Measurements from ENCODE around the gene CPZ.

The CPZ gene

DNA sequence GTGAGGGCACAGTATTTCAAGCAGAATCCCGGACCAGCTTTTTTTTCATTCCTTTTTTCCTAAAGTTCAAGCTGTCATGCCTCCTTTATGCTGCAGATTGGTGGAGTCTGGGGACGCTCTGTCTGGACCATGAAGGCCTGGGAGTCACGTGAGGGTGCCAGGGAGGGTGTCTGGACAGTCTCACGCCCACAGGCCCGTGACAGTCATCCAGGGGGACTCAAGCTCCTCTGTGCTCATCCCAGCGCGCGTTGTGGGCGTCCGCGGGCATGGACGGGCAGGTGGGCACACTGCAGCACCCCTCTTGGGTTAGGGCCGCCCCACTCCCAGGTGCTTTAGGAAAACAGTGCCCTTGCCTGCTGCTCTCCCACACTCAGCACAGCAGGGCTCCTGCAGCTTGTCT lies 4.8 kb downstream of the CPZ start:
- Histone ChIP-seq H2BK15ac (replicated peaks; ENCODE audit: low read depth) (no peak overlapping the region), H4K5ac (ENCODE audit: low read length) (no peak overlapping the region), H3K4ac (ENCODE audit: low read depth, low read length) (no peak overlapping the region), H3K4me2 (ENCODE audit: low read length) (no peak overlapping the region), H3K4me3 (ENCODE audit: low read length) (no peak overlapping the region), H3K56ac (ENCODE audit: low read length) (no peak overlapping the region), H3K79me2 (ENCODE audit: control insufficient read depth, insufficient read depth, low read length) (peaks cover 23% of the 10 kb centered on the region), H3K27me3 (ENCODE audit: insufficient read depth, low read length, poor library complexity) (no peaks in the 10 kb centered on the region), H3K36me3 (ENCODE audit: control insufficient read depth, insufficient read depth, low read length) (peaks cover 5% of the 10 kb centered on the region), H3K23ac (ENCODE audit: low read length) (no peak overlapping the region), H3K27ac (ENCODE audit: low read depth, low read length) (no peak overlapping the region), H4K8ac (ENCODE audit: low read depth, low read length) (no peak overlapping the region), H3K4me1 (ENCODE audit: control insufficient read depth, low read depth, low read length) (peaks cover 6% of the 10 kb centered on the region), H3K79me1 (ENCODE audit: low read length) (peaks cover 3% of the 10 kb centered on the region), H3K9ac (ENCODE audit: low read length) (no peak overlapping the region), H2BK5ac (ENCODE audit: low read length) (no peak overlapping the region), H2AK5ac (ENCODE audit: low read length) (no peak overlapping the region), H3K18ac (ENCODE audit: low read length) (no peak overlapping the region), H2BK120ac (ENCODE audit: low read depth, low read length) (no peak overlapping the region)
- no CpG with 5 or more reads among the region's 13 CpGs for WGBS (ENCODE audit: extremely low coverage, insufficient coverage, low lambda C conversion rate)
- no peak for DNase-seq

DNA sequence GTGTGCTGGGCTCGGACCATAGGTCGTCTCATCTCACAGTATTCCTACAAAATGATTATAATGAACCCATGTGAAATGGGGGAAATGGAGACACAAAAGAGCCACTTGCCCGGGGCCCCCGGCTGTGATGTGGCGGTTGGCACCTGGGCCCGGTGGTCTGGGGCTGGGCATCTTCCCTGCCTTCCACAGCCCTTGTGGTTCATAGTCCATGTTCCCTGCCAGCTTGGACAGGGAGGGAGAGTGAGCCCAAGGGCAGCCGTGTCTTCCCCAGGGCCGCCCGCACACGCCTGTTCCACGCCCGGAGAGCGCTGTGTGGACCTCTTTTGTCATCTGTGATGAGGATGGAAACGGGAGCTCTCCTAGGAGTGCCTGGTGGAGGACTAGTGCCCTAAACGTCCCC lies 5.2 kb downstream of the CPZ start:
- Histone ChIP-seq H2BK15ac (replicated peaks; ENCODE audit: low read depth) (no peak overlapping the region), H4K5ac (ENCODE audit: low read length) (no peak overlapping the region), H3K79me1 (ENCODE audit: low read length) (peaks cover 3% of the 10 kb centered on the region), H3K36me3 (ENCODE audit: control insufficient read depth, insufficient read depth, low read length) (peaks cover 6% of the 10 kb centered on the region), H3K4me3 (ENCODE audit: low read length) (no peak overlapping the region), H3K4ac (ENCODE audit: low read depth, low read length) (no peak overlapping the region), H3K23ac (ENCODE audit: low read length) (no peak overlapping the region), H2BK5ac (ENCODE audit: low read length) (no peak overlapping the region), H4K8ac (ENCODE audit: low read depth, low read length) (no peak overlapping the region), H3K27ac (ENCODE audit: low read depth, low read length) (no peak overlapping the region), H3K27me3 (ENCODE audit: insufficient read depth, low read length, poor library complexity) (no peaks in the 10 kb centered on the region), H2BK120ac (ENCODE audit: low read depth, low read length) (no peak overlapping the region), H3K4me2 (ENCODE audit: low read length) (no peak overlapping the region), H3K9ac (ENCODE audit: low read length) (no peak overlapping the region), H2AK5ac (ENCODE audit: low read length) (no peak overlapping the region), H3K18ac (ENCODE audit: low read length) (no peak overlapping the region), H3K79me2 (ENCODE audit: control insufficient read depth, insufficient read depth, low read length) (peaks cover 23% of the 10 kb centered on the region), H3K56ac (ENCODE audit: low read length) (no peak overlapping the region), H3K4me1 (ENCODE audit: control insufficient read depth, low read depth, low read length) (peaks cover 5% of the 10 kb centered on the region)
- DNase-seq: no peak
- WGBS (ENCODE audit: extremely low coverage, insufficient coverage, low lambda C conversion rate): no CpG with 5 or more reads among the region's 15 CpGs

DNA sequence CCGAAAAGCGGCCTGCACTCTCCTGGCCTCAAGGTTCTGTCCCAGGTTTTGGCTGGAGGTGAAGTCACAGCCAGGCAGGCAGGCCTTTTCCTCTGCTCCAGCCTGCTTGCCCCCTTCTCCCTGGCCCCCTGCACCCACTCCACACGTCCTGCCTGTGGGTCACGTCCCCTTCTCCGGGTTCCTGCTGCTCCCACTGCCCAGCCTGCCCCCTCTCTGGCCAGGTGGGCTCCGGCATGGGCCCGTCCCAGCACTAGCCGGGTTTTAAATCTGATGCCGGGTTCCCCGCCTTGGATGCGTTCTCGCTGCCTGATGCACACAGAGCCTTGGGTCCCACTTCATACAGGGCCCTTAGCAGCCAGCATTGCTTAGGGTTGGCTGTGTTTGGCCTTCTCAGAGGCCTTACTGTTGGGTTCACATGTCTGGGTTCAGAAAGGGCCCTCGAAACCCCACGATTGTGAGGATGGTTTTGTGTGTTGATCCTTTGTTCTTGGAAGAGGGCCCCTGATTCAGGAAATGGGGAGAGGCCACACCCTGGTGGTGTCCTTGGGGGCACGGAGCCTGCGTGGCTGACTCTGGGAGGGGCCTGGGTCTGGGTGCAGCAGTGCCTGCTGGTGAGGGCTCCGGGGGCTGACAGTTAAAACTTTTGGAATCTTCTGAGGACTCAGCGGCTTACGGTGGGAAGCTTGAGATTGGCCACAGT lies 6.0 kb downstream of the CPZ start:
- no CpG with 5 or more reads among the region's 19 CpGs for WGBS (ENCODE audit: extremely low coverage, insufficient coverage, low lambda C conversion rate)
- no peak overlapping the region for H3K4ac ChIP-seq (ENCODE audit: low read depth, low read length)

DNA sequence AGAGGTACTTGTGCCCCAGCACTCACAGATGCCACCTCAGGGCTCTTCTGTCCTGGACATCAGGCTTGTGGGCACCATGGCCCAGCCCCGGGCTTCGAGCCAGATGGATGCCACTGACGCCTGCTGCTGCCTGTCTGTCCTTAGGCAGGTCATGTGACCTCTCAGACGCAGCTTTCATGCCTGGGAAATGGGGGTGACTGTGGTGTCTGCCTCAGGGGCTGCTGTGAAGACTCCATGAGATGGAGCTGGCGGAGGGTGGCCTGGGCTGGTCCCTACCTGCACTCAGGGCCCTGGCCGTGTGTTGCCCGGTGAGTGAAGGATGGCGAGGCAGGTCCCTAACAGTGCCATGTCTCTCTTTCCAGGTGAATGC lies 6.5 kb downstream of the CPZ start:
- Histone ChIP-seq H2BK15ac (replicated peaks; ENCODE audit: low read depth) (no peak overlapping the region), H3K4ac (ENCODE audit: low read depth, low read length) (no peak overlapping the region)
- no CpG with 5 or more reads among the region's 8 CpGs for WGBS (ENCODE audit: extremely low coverage, insufficient coverage, low lambda C conversion rate)

More for the DNA sequence above, 6.0 kb downstream of the CPZ start:
- no peak for DNase-seq
- peaks cover 3% of the 10 kb centered on the region for H3K79me1 ChIP-seq (ENCODE audit: low read length)
- H2BK120ac ChIP-seq (ENCODE audit: low read depth, low read length): no peak overlapping the region
- peaks cover 6% of the 10 kb centered on the region for H3K36me3 ChIP-seq (ENCODE audit: control insufficient read depth, insufficient read depth, low read length)
- no peak overlapping the region for H3K56ac ChIP-seq (ENCODE audit: low read length)
- no peak overlapping the region for H2BK15ac ChIP-seq (replicated peaks; ENCODE audit: low read depth)
- no peak overlapping the region for H4K5ac ChIP-seq (ENCODE audit: low read length)
- peaks cover 17% of the 10 kb centered on the region for H3K79me2 ChIP-seq (ENCODE audit: control insufficient read depth, insufficient read depth, low read length)
- H4K8ac ChIP-seq (ENCODE audit: low read depth, low read length): no peak overlapping the region
- H3K4me3 ChIP-seq (ENCODE audit: low read length): no peak overlapping the region
- H3K18ac ChIP-seq (ENCODE audit: low read length): no peak overlapping the region
- no peak overlapping the region for H3K9ac ChIP-seq (ENCODE audit: low read length)
- no peak overlapping the region for H2AK5ac ChIP-seq (ENCODE audit: low read length)
- no peak overlapping the region for H3K27ac ChIP-seq (ENCODE audit: low read depth, low read length)
- no peak overlapping the region for H3K23ac ChIP-seq (ENCODE audit: low read length)
- no peaks in the 10 kb centered on the region for H3K27me3 ChIP-seq (ENCODE audit: insufficient read depth, low read length, poor library complexity)
- no peak overlapping the region for H3K4me2 ChIP-seq (ENCODE audit: low read length)
- peaks cover 5% of the 10 kb centered on the region for H3K4me1 ChIP-seq (ENCODE audit: control insufficient read depth, low read depth, low read length)
- no peak overlapping the region for H2BK5ac ChIP-seq (ENCODE audit: low read length)

DNA sequence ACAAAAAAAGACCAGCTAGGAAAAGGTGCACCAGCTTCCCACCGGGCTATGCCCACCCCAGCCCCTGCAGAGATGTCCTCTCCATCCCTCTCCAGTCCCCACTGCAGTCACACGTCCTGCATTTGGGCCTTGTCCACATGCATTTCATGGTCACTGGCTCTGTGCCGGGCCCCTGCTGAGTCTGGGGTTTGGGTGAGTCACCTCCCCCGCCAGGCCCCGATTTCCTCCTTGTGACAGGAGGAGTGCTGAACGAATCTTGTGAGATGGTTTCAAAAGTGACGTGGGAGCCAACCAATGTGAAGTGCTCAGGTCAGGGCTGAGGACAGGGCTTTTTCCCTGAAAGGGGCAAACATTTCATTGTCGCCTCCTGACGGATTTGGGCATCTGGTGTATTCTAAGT lies 7.1 kb downstream of the CPZ start:
- Histone ChIP-seq H3K27me3 (ENCODE audit: insufficient read depth, low read length, poor library complexity) (no peaks in the 10 kb centered on the region), H3K4me1 (ENCODE audit: control insufficient read depth, low read depth, low read length) (no peaks in the 10 kb centered on the region), H3K79me2 (ENCODE audit: control insufficient read depth, insufficient read depth, low read length) (peaks cover 11% of the 10 kb centered on the region), H3K27ac (ENCODE audit: low read depth, low read length) (no peak overlapping the region), H2BK15ac (replicated peaks; ENCODE audit: low read depth) (no peak overlapping the region), H3K4ac (ENCODE audit: low read depth, low read length) (no peak overlapping the region), H3K4me3 (ENCODE audit: low read length) (no peak overlapping the region), H2AK5ac (ENCODE audit: low read length) (no peak overlapping the region), H3K79me1 (ENCODE audit: low read length) (peaks cover 3% of the 10 kb centered on the region), H3K36me3 (ENCODE audit: control insufficient read depth, insufficient read depth, low read length) (peaks cover 6% of the 10 kb centered on the region), H4K5ac (ENCODE audit: low read length) (no peak overlapping the region), H2BK5ac (ENCODE audit: low read length) (no peak overlapping the region), H3K23ac (ENCODE audit: low read length) (no peak overlapping the region), H4K8ac (ENCODE audit: low read depth, low read length) (no peak overlapping the region), H2BK120ac (ENCODE audit: low read depth, low read length) (no peak overlapping the region), H3K18ac (ENCODE audit: low read length) (no peak overlapping the region), H3K9ac (ENCODE audit: low read length) (no peak overlapping the region), H3K4me2 (ENCODE audit: low read length) (no peak overlapping the region), H3K56ac (ENCODE audit: low read length) (no peak overlapping the region)
- no CpG with 5 or more reads among the region's 9 CpGs for WGBS (ENCODE audit: extremely low coverage, insufficient coverage, low lambda C conversion rate)
- no peak for DNase-seq

More for the DNA sequence above, 6.5 kb downstream of the CPZ start:
- Histone ChIP-seq H3K56ac (ENCODE audit: low read length) (no peak overlapping the region), H3K4me2 (ENCODE audit: low read length) (no peak overlapping the region), H2BK120ac (ENCODE audit: low read depth, low read length) (no peak overlapping the region), H4K5ac (ENCODE audit: low read length) (no peak overlapping the region), H3K4me3 (ENCODE audit: low read length) (no peak overlapping the region), H3K79me1 (ENCODE audit: low read length) (peaks cover 3% of the 10 kb centered on the region), H3K36me3 (ENCODE audit: control insufficient read depth, insufficient read depth, low read length) (peaks cover 6% of the 10 kb centered on the region), H3K18ac (ENCODE audit: low read length) (no peak overlapping the region), H3K27me3 (ENCODE audit: insufficient read depth, low read length, poor library complexity) (no peaks in the 10 kb centered on the region), H3K79me2 (ENCODE audit: control insufficient read depth, insufficient read depth, low read length) (peaks cover 12% of the 10 kb centered on the region), H3K27ac (ENCODE audit: low read depth, low read length) (no peak overlapping the region), H3K9ac (ENCODE audit: low read length) (no peak overlapping the region), H4K8ac (ENCODE audit: low read depth, low read length) (no peak overlapping the region), H2AK5ac (ENCODE audit: low read length) (no peak overlapping the region), H2BK5ac (ENCODE audit: low read length) (no peak overlapping the region), H3K23ac (ENCODE audit: low read length) (no peak overlapping the region), H3K4me1 (ENCODE audit: control insufficient read depth, low read depth, low read length) (peaks cover under 1% of the 10 kb centered on the region)
- no peak for DNase-seq

DNA sequence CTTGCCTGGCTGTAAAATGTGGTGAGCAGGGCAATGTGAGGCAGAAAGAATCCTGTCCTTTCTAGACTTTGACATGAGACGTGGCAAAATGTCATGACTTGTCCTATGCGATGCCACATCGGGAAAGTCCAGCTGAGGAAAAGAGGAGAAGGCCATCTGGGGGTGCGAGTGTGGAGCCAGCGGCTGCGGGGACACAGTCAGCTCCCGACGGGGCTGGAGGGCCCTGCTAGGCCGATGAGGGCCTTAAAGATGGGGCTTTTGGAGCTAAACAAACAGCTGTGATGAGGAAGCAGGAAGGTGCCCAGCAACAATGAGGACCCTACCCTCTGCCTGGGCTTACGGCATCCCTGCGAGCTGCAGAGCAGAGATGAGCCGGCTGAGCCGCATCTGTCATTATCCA lies 7.7 kb downstream of the CPZ start:
- no peak overlapping the region for H2BK5ac ChIP-seq (ENCODE audit: low read length)
- peaks cover 6% of the 10 kb centered on the region for H3K36me3 ChIP-seq (ENCODE audit: control insufficient read depth, insufficient read depth, low read length)
- no peaks in the 10 kb centered on the region for H3K27me3 ChIP-seq (ENCODE audit: insufficient read depth, low read length, poor library complexity)
- H2BK120ac ChIP-seq (ENCODE audit: low read depth, low read length): no peak overlapping the region
- H3K79me2 ChIP-seq (ENCODE audit: control insufficient read depth, insufficient read depth, low read length): peaks cover 10% of the 10 kb centered on the region
- peaks cover 3% of the 10 kb centered on the region for H3K79me1 ChIP-seq (ENCODE audit: low read length)
- H4K5ac ChIP-seq (ENCODE audit: low read length): no peak overlapping the region
- no peaks in the 10 kb centered on the region for H3K4me1 ChIP-seq (ENCODE audit: control insufficient read depth, low read depth, low read length)
- H2BK15ac ChIP-seq (replicated peaks; ENCODE audit: low read depth): no peak overlapping the region
- H2AK5ac ChIP-seq (ENCODE audit: low read length): no peak overlapping the region
- H3K4me2 ChIP-seq (ENCODE audit: low read length): no peak overlapping the region
- no peak overlapping the region for H3K27ac ChIP-seq (ENCODE audit: low read depth, low read length)
- H3K23ac ChIP-seq (ENCODE audit: low read length): no peak overlapping the region
- no peak overlapping the region for H4K8ac ChIP-seq (ENCODE audit: low read depth, low read length)
- WGBS (ENCODE audit: extremely low coverage, insufficient coverage, low lambda C conversion rate): no CpG with 5 or more reads among the region's 13 CpGs
- no peak for DNase-seq
- no peak overlapping the region for H3K18ac ChIP-seq (ENCODE audit: low read length)
- H3K56ac ChIP-seq (ENCODE audit: low read length): no peak overlapping the region
- no peak overlapping the region for H3K4ac ChIP-seq (ENCODE audit: low read depth, low read length)
- no peak overlapping the region for H3K4me3 ChIP-seq (ENCODE audit: low read length)
- H3K9ac ChIP-seq (ENCODE audit: low read length): no peak overlapping the region
